Measurements from ENCODE around the gene RNFT2. TPM values are rescaled to one million over a fixed set of nuclear protein-coding genes. Genes with fewer than 3 reads are reported as not detected.

The RNFT2 gene
- total RNA-seq, 1 donor from 2014 or later, result 45.2 TPM

DNA sequence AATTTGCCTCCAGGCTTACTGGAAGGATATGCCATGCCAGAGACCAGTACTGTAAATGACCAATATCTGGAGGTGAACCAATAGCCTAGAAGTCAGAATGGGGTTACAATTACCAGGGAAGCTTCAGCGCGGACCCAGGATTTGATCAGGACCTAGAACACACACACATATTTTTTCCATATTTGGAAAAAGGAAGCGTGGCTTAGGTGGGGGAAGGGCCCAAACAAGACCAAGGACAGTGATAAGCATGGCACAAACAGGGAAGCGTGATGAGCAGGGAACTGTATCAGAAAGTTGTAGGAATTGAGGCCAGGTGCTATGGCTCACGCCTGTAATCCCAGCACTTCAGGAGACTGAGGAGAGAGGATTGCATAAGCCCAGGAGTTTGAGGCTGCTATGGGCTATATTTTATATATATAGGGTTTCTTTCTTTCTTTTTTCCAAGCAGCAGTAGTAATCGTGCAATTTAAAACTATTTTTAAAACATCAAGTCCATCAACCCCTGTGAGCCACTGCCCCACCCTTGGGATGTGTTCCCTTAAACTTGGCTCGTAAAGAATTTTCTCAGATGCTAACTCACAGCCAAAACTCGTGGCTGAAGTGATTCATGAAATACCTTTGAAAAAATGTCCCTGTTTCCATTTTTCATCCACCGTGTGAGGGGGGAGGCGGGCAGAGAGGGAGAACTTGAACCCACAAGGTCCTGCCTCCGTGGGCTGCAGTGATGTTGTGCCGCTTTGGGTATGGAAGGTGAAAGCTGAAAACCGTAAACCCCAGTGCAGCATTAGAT, 126.5 kb downstream of the RNFT2 start:
- DNase-seq (ENCODE audit: low spot score in 2 of 2) (no peak), FAIRE-seq (no peak)

DNA sequence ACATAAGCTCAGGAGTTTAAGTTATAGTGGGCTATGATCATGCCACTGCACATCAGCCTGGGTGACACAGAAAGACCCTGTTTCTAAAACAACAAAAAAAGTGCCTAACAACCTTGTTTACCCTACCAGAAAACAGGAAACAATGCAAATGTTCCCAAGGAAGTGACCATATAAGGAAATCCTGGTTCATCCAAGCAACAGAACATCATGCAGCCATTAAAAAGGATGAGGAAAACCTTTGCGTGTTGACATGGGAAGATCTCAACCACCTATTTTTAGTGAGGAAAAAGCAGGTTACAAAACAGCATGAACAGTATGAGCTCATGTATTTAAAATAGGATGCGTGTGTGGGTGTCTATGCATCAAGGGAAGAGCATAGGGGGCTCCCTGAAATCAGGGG, 129.4 kb downstream of the RNFT2 start:
- DNase-seq (ENCODE audit: low spot score in 2 of 2) (no peak), FAIRE-seq (no peak)

- no peak for DNase-seq (ENCODE audit: low spot score in 2 of 2)
- no peak for FAIRE-seq
Measured at GRCh38 chr12:116870306-116870705, 132.2 kb downstream of the RNFT2 start.

- DNase-seq (ENCODE audit: low spot score in 2 of 2) (no peak), FAIRE-seq (no peak)
Measured at GRCh38 chr12:116874324-116874995, 136.3 kb downstream of the RNFT2 start.

DNA sequence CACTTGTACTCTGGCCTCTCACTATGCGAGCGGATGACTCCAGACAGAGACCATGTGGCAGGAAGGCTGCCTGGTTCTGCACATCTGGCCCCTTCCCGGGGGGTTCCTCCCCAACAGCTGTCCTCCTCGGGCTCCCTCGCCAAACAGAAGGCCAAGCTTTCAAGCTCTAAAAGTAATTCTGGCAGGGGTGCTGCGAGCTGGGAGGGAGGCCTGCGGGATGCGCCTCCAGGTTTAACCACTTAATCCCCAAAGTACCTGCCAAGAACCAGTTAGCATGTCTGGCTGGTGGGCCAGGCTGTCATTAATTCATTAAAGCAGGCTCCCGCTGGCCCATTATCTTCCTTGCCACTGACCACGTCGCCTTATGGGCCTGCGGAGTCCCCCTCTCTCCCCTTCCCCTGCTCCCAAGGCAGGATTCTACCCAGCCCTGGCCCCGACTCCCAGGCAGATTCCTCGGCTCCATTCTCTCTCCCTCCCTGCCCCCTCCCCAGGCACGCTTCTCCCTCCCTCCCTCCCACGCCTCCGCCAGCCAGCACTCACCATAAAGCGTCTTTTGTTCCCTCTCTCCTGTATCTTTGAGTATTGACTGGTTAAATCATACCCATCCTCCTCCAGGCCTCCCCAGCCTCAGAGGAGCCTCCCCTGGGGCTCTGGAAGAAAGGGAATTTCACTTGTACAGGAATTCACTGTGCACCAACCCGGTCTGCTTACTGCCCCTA, 138.2 kb downstream of the RNFT2 start:
- no peak for FAIRE-seq
- DNase-seq (ENCODE audit: low spot score in 2 of 2), result no peak

- FAIRE-seq (no peak), DNase-seq (ENCODE audit: low spot score in 2 of 2) (no peak)
Measured at GRCh38 chr12:116878567-116879508, 140.7 kb downstream of the RNFT2 start.

- DNase-seq (ENCODE audit: low spot score in 2 of 2), result peak in 1 of 2 donors; percentile 41
- FAIRE-seq, result no peak
Measured at GRCh38 chr12:116879509-116880212, 141.5 kb downstream of the RNFT2 start.

GRCh38 chr12:116880213-116880816, 142.2 kb downstream of the RNFT2 start:
- no peak for DNase-seq (ENCODE audit: low spot score in 2 of 2)
- FAIRE-seq, result no peak

- FAIRE-seq (no peak), DNase-seq (ENCODE audit: low spot score in 2 of 2) (peak; percentile 63 to 65)
Measured at GRCh38 chr12:116880817-116881324, 142.8 kb downstream of the RNFT2 start.

DNA sequence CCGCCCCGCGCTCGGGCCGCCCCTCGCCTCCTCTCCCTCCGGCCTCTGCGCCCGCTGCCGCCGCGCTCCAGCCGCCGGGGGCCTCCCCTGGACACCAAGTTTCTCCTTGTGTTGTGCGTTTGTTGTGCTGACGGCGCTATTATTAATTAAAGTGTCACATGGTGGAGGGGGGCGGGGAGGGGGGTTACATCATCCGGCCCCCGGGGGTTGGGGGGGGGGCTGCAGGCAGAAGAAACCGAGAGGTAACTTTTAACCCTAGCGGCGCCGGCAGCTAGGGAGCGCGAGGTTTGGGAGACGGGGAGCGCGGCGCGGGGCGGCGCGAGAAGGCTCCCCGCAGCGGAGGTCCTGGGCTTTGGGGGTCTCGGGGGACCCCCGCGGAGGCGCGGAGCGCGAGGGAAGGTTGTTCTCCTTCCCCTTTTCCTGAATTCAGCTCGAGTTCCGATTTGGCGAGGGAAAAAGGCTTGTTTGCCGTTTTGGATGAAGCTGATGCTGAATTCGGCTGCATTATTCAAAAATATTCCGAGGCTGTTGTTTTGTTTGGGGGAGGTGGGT, 143.3 kb downstream of the RNFT2 start, which contains the start of gene HRK:
Gene HRK, minus strand, starts transcription at position 117 of the 552 bp plus-strand sequence. CDS start 134 bp downstream, outside the sequence.
- DNase-seq (ENCODE audit: low spot score in 2 of 2), result no peak
- no peak for FAIRE-seq

DNA sequence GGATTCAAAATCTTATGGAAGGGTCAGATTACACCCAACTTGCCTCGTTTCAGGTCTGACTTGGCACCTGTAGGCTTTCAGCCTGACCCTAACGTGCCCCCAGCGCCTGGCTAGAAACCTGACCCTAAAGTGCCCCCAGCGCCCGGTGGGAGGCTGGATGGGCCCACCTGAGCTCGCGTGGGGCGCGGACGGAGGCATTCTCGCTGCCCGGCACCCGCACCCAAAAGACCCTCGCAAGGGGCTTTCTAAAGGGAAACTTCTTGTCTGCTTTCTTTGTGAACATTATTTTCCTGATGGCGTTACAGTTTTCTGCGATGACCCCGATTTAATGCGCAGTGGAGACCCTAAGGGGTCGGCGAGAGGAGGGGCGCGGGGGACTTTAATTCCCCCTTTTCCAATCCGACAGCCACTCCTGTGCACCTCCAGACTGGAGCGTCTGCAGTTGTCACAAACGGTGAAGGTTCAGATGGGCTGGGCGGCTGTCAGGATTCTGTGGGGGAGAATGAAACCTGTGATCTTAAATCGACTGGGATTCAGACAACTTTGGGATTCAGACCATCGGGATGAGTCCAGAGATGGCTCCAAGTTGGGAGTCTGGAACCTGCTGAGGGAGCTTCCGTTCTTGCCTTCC, 143.9 kb downstream of the RNFT2 start:
- DNase-seq (ENCODE audit: low spot score in 2 of 2), result no peak
- FAIRE-seq, result no peak

DNA sequence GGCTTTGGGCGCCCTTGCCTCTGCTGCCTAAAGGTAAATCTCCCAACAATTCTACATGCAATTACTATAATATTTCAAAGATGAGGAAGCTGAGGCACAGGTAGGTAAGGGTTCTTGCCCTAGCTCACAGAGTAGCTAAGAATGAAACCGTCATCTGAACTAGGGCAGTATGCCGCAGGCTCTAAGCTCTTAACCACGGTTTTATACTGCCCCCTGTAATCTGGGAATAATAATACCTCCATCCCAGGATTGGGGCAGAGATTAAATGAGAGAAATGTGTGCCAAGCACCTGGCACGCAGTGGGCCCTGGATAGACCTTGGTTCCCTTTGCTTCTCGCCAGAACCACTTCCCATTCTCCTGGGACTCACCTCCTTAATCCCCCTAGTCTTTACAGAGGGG, 144.6 kb downstream of the RNFT2 start:
- no peak for FAIRE-seq
- peak; percentile 52 to 61 for DNase-seq (ENCODE audit: low spot score in 2 of 2)

DNA sequence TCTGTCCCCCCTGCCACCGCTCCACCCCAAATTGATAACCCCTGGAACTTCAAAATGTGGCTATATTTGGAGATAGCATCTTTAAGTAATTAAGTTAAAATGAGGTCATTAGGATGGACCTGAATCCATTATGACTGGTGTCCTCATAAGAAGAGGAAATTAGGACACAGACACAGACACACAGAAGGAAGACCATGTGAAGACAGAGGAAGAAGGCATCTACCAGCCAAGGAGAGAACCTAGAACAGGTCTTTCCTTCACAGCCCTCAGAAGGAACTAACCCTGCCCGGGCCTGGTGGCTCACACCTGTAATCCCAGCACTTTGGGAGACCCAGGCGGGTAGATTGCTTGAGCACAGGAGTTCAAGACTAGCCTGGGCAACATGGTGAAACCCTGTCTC, 146.8 kb downstream of the RNFT2 start:
- FAIRE-seq (no peak), DNase-seq (ENCODE audit: low spot score in 2 of 2) (no peak)

GRCh38 chr12:116885491-116885890, 147.4 kb downstream of the RNFT2 start:
- no peak for DNase-seq (ENCODE audit: low spot score in 2 of 2)
- FAIRE-seq, result no peak

DNA sequence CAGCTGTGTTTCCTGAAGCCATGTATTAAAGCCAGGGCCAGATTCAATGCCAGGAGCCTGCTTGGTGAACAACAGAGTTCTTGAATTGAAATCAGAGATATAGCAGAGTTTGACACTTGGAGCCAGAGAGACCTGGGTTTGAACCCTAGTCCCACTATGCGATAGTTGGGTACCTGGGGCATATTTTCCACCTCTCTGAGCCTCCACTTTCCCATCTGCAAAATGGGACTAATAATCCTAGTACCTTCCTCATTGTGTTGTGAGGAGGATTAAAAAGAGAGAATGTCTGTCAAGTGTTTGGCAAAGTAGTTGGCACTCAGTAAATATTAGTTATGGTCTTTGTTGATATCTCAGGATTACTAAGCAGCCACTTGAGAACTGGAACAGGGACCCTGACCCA, 149.1 kb downstream of the RNFT2 start:
- no peak for DNase-seq (ENCODE audit: low spot score in 2 of 2)
- no peak for FAIRE-seq

GRCh38 chr12:116887897-116888296, 149.8 kb downstream of the RNFT2 start:
- no peak for FAIRE-seq
- DNase-seq (ENCODE audit: low spot score in 2 of 2), result no peak

DNA sequence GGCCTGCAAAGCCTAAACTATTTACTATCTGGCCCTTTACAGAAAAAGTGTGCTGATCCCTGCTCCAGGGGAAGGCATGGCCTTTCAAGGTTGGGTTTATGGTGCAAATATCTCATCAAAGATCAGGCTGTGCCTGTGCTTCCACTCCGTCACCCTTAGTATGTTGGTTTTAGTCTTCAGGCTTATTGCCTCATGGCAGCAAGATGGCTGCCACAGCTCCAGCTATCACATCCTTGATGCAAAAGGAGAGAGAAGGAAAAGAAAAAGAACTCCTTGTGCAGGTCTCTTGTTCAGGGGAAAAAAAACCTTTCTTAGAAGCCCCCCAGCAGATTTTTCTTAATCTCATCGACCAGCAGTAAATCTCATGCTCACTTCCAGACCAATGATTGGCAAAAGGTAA, 152.2 kb downstream of the RNFT2 start:
- FAIRE-seq, result no peak
- DNase-seq (ENCODE audit: low spot score in 2 of 2), result no peak

DNA sequence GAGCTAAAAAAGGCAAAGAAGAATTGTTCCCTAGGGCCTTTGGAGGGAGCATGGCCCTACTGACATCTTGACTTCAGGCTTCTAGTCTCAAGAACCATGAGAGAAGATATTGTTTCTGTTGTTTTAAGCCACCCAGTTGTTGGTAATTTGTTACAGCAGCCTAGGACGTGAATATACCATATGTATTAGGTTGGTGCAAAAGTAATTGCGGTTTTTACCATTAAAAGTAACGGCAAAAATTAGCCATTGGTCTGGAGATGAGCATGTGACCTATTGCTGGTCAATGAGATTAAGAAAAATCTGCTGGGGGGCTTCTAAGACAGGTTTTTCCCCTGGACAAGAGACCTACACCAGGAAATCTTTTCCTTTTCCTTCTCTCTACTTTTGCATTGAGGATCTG, 152.9 kb downstream of the RNFT2 start:
- DNase-seq (ENCODE audit: low spot score in 2 of 2), result no peak
- FAIRE-seq, result no peak
